Measurements from ENCODE around the gene ITPK1.
"Not testable (repeated sequence)": the region's sequence is repeated elsewhere in the genome, so short reads cannot be mapped to it uniquely, and the experiment has no call there.

ITPK1 gene

DNA sequence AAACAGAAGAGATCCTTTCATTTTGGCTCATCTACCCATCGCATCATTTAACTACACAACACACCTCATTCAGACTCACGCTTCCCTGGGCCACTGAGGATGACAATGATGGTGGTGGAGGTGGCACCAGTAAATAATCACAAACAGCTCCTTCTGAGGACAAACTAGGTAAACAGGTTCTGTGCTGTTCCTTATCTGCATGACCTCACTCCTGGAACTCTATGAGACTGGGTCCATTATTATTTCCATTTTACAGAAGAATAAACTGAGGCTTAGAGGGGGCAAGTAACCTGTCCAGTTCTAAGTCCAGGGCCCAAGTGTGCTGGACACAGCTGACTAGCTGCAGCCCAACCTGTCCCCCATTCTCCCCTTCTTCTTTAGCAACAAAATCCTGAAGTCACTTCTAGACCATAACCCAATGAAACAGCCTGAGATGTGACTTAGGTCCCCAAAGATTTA lies 50.4 kb downstream of the ITPK1 start:
- Histone ChIP-seq H3K36me3 (ENCODE audit: insufficient read depth, low read length) (no peaks in the 10 kb centered on the region), H3K9ac (ENCODE audit: insufficient read length) (no peak overlapping the region), H3K9me3 (ENCODE audit: low read depth, low read length) (no peaks in the 10 kb centered on the region), H3K4me3 (peak overlapping the region; percentile 57), H3K27ac (peak overlapping the region; percentile 45)
- no peak for DNase-seq (ENCODE audit: low read depth, low spot score)
- TF ChIP-seq POLR2AphosphoS5 (IDR thresholded peaks at IDR 0.05; ENCODE audit: borderline replicate concordance, low read depth, low read length): no peak
- no peak for TF ChIP-seq EZH2 (IDR thresholded peaks at IDR 0.05)
- TF ChIP-seq FOXP2 (optimal IDR thresholded peaks at IDR 0.05; ENCODE audit: control extremely low read depth, extremely low read length, insufficient read depth): no peak

DNA sequence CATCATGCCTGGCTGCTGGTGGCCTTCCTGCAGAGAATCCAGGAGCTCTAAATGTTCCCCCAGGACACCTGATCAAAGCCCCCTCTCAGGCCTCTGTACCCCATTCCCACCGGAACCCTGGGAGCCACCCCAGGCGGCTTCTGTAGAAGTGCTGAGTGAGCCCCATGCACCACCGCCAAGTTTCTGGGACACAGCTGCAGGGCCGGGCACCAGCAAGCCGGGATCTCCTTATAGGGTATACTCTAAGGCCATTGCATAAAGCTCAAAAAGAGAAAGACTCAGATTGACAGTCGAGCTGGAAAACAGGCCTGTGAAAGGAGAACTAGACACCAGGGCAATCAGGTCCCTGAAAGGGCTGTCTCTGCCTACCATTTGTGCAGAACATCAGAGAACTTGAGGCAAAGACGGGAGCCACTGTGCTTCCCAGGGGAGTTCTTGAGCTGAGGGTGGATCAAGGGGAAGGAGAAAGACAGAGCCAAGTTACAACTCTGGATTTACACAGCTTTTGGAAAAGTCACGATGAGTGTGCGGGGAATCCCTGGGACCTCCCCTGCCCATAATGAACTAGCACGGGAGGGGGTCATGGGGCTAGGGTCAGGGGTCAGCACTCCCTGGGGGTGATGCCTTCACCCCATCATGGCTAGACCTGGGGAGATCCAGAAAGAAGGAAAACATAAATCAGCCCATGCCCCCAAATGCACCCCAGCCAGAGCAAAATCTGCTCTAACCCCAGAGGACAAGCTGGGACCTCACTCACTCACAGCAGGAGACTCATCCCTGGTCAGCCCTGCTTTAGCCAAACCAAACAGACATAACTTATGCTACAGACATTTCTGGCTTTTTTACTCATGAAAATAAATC lies 51.1 kb downstream of the ITPK1 start:
- Histone ChIP-seq H3K9me3 (ENCODE audit: low read depth, low read length) (no peaks in the 10 kb centered on the region), H3K36me3 (ENCODE audit: insufficient read depth, low read length) (no peaks in the 10 kb centered on the region), H3K27ac (peak overlapping the region; percentile 50; the same call in 1 of the 2 replicates), H3K4me3 (0 out of 2 replicates have a peak overlapping the region, but pooled peaks have one; percentile 9), H3K9ac (ENCODE audit: insufficient read length) (peak overlapping the region; percentile 15)
- DNase-seq (ENCODE audit: low read depth, low spot score): no peak
- TF ChIP-seq FOXP2 (optimal IDR thresholded peaks at IDR 0.05; ENCODE audit: control extremely low read depth, extremely low read length, insufficient read depth) (no peak), POLR2AphosphoS5 (IDR thresholded peaks at IDR 0.05; ENCODE audit: borderline replicate concordance, low read depth, low read length) (no peak), EZH2 (IDR thresholded peaks at IDR 0.05) (no peak)

DNA sequence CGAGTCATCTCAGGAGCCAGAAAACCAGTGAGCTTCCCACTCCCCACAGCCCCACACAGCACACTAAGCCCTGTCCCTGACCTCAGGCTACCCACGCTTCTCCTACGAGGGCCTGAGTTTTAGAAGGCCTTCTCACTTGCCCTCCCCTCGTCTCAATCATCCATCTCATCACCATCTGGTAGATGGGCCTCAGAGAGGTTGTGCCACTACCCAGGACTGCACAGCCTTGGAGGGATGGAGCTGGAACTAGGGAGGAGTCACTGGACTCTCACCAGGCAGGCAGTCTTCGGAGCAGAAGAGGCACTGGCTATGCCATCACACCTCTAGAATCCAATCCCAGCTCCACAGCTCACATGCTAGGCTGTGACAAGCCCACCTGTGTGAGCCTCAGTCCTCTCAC lies 52.3 kb downstream of the ITPK1 start:
- H3K36me3 ChIP-seq (ENCODE audit: insufficient read depth, low read length): no peaks in the 10 kb centered on the region
- TF ChIP-seq FOXP2 (optimal IDR thresholded peaks at IDR 0.05; ENCODE audit: control extremely low read depth, extremely low read length, insufficient read depth) (no peak), POLR2AphosphoS5 (IDR thresholded peaks at IDR 0.05; ENCODE audit: borderline replicate concordance, low read depth, low read length) (no peak), EZH2 (IDR thresholded peaks at IDR 0.05) (no peak)
- no peak for DNase-seq (ENCODE audit: low read depth, low spot score)
- H3K4me3 ChIP-seq: no peak overlapping the region
- H3K9me3 ChIP-seq (ENCODE audit: low read depth, low read length): no peaks in the 10 kb centered on the region
- no peak overlapping the region for H3K27ac ChIP-seq
- H3K9ac ChIP-seq (ENCODE audit: insufficient read length): no peak overlapping the region

- DNase-seq (ENCODE audit: low read depth, low spot score): no peak
- Histone ChIP-seq H3K9me3 (ENCODE audit: low read depth, low read length) (no peaks in the 10 kb centered on the region), H3K36me3 (ENCODE audit: insufficient read depth, low read length) (no peaks in the 10 kb centered on the region), H3K9ac (ENCODE audit: insufficient read length) (no peak overlapping the region), H3K4me3 (no peak overlapping the region), H3K27ac (no peak overlapping the region)
- TF ChIP-seq FOXP2 (optimal IDR thresholded peaks at IDR 0.05; ENCODE audit: control extremely low read depth, extremely low read length, insufficient read depth) (no peak), POLR2AphosphoS5 (IDR thresholded peaks at IDR 0.05; ENCODE audit: borderline replicate concordance, low read depth, low read length) (no peak), EZH2 (IDR thresholded peaks at IDR 0.05) (no peak)
These were observed 52.8 kb downstream of the ITPK1 start for GRCh38 chr14:93062890-93063289.

DNA sequence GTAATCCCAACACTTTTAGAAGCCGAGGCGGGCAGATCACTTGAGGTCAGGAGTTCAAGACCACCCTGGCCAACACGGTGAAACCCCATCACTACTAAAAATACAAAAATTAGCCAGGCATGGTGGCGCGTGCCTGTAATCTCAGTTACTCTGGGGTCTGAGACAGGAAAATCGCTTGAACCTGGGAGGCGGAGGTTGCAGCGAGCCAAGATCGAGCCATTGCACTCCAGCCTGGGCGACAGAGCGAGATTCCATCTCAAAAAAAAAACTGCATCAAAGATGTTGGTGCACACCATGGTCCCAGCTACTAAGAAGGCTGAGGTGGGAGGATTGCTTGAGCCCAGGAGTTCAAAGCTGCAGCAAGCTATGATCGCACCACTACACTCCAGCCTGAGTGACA lies 53.7 kb downstream of the ITPK1 start:
- not testable (repeated sequence) for DNase-seq (ENCODE audit: low read depth, low spot score)

GRCh38 chr14:93061380-93062012 lies 54.2 kb downstream of the ITPK1 start:
- Histone ChIP-seq H3K9ac (ENCODE audit: insufficient read length) (no peak overlapping the region), H3K36me3 (ENCODE audit: insufficient read depth, low read length) (no peaks in the 10 kb centered on the region), H3K4me3 (no peak overlapping the region), H3K9me3 (ENCODE audit: low read depth, low read length) (no peaks in the 10 kb centered on the region), H3K27ac (no peak overlapping the region)
- no peak for DNase-seq (ENCODE audit: low read depth, low spot score)
- TF ChIP-seq POLR2AphosphoS5 (IDR thresholded peaks at IDR 0.05; ENCODE audit: borderline replicate concordance, low read depth, low read length) (no peak), FOXP2 (optimal IDR thresholded peaks at IDR 0.05; ENCODE audit: control extremely low read depth, extremely low read length, insufficient read depth) (no peak), EZH2 (IDR thresholded peaks at IDR 0.05) (no peak)

More for the DNA sequence above, 53.7 kb downstream of the ITPK1 start:
- not testable (repeated sequence) for H3K9ac ChIP-seq (ENCODE audit: insufficient read length); H3K27ac ChIP-seq; H3K4me3 ChIP-seq; H3K36me3 ChIP-seq (ENCODE audit: insufficient read depth, low read length); H3K9me3 ChIP-seq (ENCODE audit: low read depth, low read length)

DNA sequence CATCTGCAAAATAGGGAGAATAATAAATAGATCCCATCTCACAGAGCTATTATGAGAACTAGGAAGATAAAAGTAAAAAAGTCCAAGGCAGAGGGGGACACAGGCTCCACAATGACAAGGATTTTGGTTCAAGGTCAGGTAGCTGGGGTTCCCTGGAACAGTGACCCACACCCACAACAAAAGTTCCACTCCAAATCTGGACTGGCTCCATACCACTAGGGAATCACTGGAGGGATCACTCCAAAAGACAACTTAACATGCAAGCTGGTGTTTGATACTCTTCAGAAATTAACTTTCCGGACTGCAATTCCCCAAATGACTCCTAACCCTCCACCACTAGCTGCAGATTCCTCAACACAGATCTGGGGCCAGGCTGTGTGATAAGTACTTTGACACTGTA lies 54.9 kb downstream of the ITPK1 start:
- TF ChIP-seq POLR2AphosphoS5 (IDR thresholded peaks at IDR 0.05; ENCODE audit: borderline replicate concordance, low read depth, low read length): no peak
- TF ChIP-seq EZH2 (IDR thresholded peaks at IDR 0.05): no peak
- DNase-seq (ENCODE audit: low read depth, low spot score): no peak
- no peak overlapping the region for H3K9ac ChIP-seq (ENCODE audit: insufficient read length)

DNA sequence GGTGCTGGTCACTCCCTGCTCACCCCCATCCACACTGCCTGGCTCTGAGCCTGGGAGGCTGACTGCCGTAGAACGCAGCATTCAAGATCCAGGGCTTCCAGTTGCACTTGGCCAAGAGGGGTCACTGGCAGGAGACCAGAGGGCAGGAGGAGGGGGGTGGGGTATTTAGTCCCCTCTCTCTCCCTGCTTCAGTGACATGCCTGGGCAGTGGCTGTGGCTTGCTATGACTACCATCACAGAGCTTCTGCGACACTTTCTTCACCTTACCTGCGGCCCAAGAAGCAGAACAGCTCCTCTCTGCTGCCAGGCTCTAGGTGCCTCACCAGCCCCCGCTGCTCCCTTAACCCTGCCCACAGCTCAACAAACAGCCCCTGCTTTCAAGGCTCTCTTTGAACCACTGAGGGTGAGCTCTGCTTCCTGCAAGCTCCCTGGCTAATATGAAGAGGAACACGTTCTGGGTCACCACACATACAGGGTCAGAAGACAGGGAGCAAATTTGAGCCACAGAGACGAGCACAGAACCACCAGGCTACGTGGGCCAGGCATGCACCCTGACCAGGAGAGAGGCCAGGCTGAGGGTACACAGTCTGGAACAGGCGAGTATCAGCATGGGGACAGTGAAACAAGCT lies 55.7 kb downstream of the ITPK1 start:
- H3K36me3 ChIP-seq (ENCODE audit: insufficient read depth, low read length): no peaks in the 10 kb centered on the region
- H3K27ac ChIP-seq: no peak overlapping the region
- TF ChIP-seq FOXP2 (optimal IDR thresholded peaks at IDR 0.05; ENCODE audit: control extremely low read depth, extremely low read length, insufficient read depth) (no peak), POLR2AphosphoS5 (IDR thresholded peaks at IDR 0.05; ENCODE audit: borderline replicate concordance, low read depth, low read length) (no peak), EZH2 (IDR thresholded peaks at IDR 0.05) (no peak)
- no peaks in the 10 kb centered on the region for H3K9me3 ChIP-seq (ENCODE audit: low read depth, low read length)
- H3K4me3 ChIP-seq: no peak overlapping the region
- no peak for DNase-seq (ENCODE audit: low read depth, low spot score)
- H3K9ac ChIP-seq (ENCODE audit: insufficient read length): no peak overlapping the region

More for the DNA sequence above, 54.9 kb downstream of the ITPK1 start:
- Histone ChIP-seq H3K36me3 (ENCODE audit: insufficient read depth, low read length) (no peaks in the 10 kb centered on the region), H3K4me3 (no peak overlapping the region), H3K27ac (no peak overlapping the region), H3K9me3 (ENCODE audit: low read depth, low read length) (no peaks in the 10 kb centered on the region)

Measured in SK-N-MC (cell line).